Lung (tissue), 12 donors: ENCODE measurements around the gene RAMP1. TPM values are rescaled to one million over a fixed set of nuclear protein-coding genes. Genes with fewer than 3 reads are reported as not detected.
A peak's percentile ranks its signal among the peaks of the same experiment; 100 is the strongest.

ENCODE experiments used
- ATAC-seq: fragments of 200-7000 bp; cut with Tn5 transposase; one replicate; pipeline ENCODE4 v1.9.1; 2020; ENCODE audit warnings: moderate number of reproducible peaks; ENCODE audit not compliant: insufficient read depth, low FRiP score
- DNase-seq, 3 donors: peaks; one replicate each; pipeline ENCODE4 v3.0.0-alpha.2; 2013 to 2017
- H3K27ac ChIP-seq, 2 donors: one replicate each; pipeline ENCODE4 v1.5.1; 2013; ENCODE audit warnings: mild to moderate bottlenecking in 2 of 2, moderate library complexity in 2 of 2, control low read depth in 1 of 2, inconsistent platforms in 1 of 2, low read depth in 1 of 2, low read length in 1 of 2
- H3K27me3 ChIP-seq, 3 donors: one replicate each; pipeline ENCODE4 v1.5.1; 2013; ENCODE audit warnings: low read length in 2 of 3; ENCODE audit not compliant: control insufficient read depth in 3 of 3, insufficient read depth in 3 of 3
- H3K36me3 ChIP-seq, 4 donors: one replicate each; pipeline ENCODE4 v1.5.1; 2013; ENCODE audit warnings: low read length in 4 of 4, mild to moderate bottlenecking in 1 of 4, moderate library complexity in 1 of 4; ENCODE audit not compliant: control insufficient read depth in 4 of 4, insufficient read depth in 4 of 4
- H3K4me1 ChIP-seq, 5 donors: one replicate each; pipeline ENCODE4 v1.5.1; 2013; ENCODE audit warnings: low read length in 5 of 5, mild to moderate bottlenecking in 2 of 5, moderate library complexity in 1 of 5; ENCODE audit not compliant: control insufficient read depth in 5 of 5, insufficient read depth in 5 of 5
- H3K4me3 ChIP-seq: one replicate; pipeline ENCODE4 v1.5.1; 2013; ENCODE audit warnings: mild to moderate bottlenecking, control low read depth, moderate library complexity
- H3K9ac ChIP-seq, 2 donors: one replicate each; pipeline ENCODE4 v1.5.1; 2013; ENCODE audit warnings: low read length in 2 of 2, control low read depth in 1 of 2; ENCODE audit not compliant: insufficient read depth in 1 of 2
- H3K9me3 ChIP-seq, 4 donors: one replicate each; pipeline ENCODE4 v1.5.1; 2013; ENCODE audit warnings: low read length in 3 of 4, mild to moderate bottlenecking in 1 of 4, moderate library complexity in 1 of 4; ENCODE audit not compliant: control insufficient read depth in 4 of 4, insufficient read depth in 3 of 4
- CTCF ChIP-seq: IDR thresholded peaks from 2 replicates; pipeline ENCODE4 v1.5.1; 2012; ENCODE audit warnings: mild to moderate bottlenecking; ENCODE audit errors: control extremely low read depth, extremely low read depth
- WGBS, 2 donors: extraction: QIAGEN DNeasy Blood & Tissue Kit; methylation state at CpG; one replicate each; pipeline ENCODE4 v1.1.7; 2013; 5-methylcytosine and 5-hydroxymethylcytosine counted together
- polyA plus RNA-seq, 2 donors: library from polyadenylated mRNA; stranded (reverse); fragments of 200-250 nt; gene quantifications; one replicate each; pipeline ENCODE4 v1.2.1, GENCODE V29; 2013
- total RNA-seq, 2 donors: library from RNA; depleted of rRNA in 1 of 2; stranded (reverse); fragments of >200 nt in 1 of 2; gene quantifications; one replicate each; pipeline ENCODE4 v1.2.1, GENCODE V29; 2014 to 2021
- donor health status: control.
- donor health status: control.
- donor health status: Bipolar disorder and iron deficiency.
- donor health status: healthy.
- donor health status: DM: yes; HTN: yes; CAD: no.

Gene RAMP1
- total and polyA plus RNA-seq, 4 donors, result 10.5 to 26.1 (median 12.6) TPM

- no peak for ATAC-seq
- no peak overlapping the region for H3K4me3 ChIP-seq
Observed at GRCh38 chr2:237875256-237876060, 16.0 kb downstream of the RAMP1 start.

GRCh38 chr2:237876061-237876526, 16.7 kb downstream of the RAMP1 start:
- DNase-seq (no peak), ATAC-seq (no peak)
- peak overlapping the region in 1 of 2 donors; percentile 49 for H3K27ac ChIP-seq
- H3K9me3 ChIP-seq, result no peaks in the 10 kb centered on the region
- no peaks in the 10 kb centered on the region for H3K36me3 ChIP-seq
- H3K27me3 ChIP-seq, result no peaks in the 10 kb centered on the region
- peaks cover 0 to 15% (median 0%) of the 10 kb centered on the region in 5 donors for H3K4me1 ChIP-seq
- no peak overlapping the region for H3K9ac ChIP-seq
- TF ChIP-seq CTCF, result no peak
- H3K4me3 ChIP-seq, result no peak overlapping the region
- WGBS, 2 donors, result 83 to 91% methylated on average over 14 of the region's 14 CpGs

More at GRCh38 chr2:237875256-237876060, 16.0 kb downstream of the RAMP1 start:
- H3K36me3 ChIP-seq, result no peaks in the 10 kb centered on the region
- H3K27me3 ChIP-seq, result no peaks in the 10 kb centered on the region
- DNase-seq, result no peak
- no peak overlapping the region for H3K9ac ChIP-seq
- peaks cover 0 to 17% (median 0%) of the 10 kb centered on the region in 5 donors for H3K4me1 ChIP-seq
- no peaks in the 10 kb centered on the region for H3K9me3 ChIP-seq
- 83 to 94% methylated on average over 15 to 16 of the region's 16 CpGs for WGBS, 2 donors
- no peak for TF ChIP-seq CTCF
- H3K27ac ChIP-seq, result peak overlapping the region in 1 of 2 donors; percentile 25

GRCh38 chr2:237876532-237876931, 17.1 kb downstream of the RAMP1 start:
- no peak overlapping the region for H3K9ac ChIP-seq
- peaks cover 0 to 15% (median 0%) of the 10 kb centered on the region in 5 donors for H3K4me1 ChIP-seq
- WGBS, 2 donors, result 74 to 83% methylated on average over 12 of the region's 12 CpGs
- H3K36me3 ChIP-seq, result no peaks in the 10 kb centered on the region
- no peak for TF ChIP-seq CTCF
- ATAC-seq (no peak), DNase-seq (no peak)
- no peaks in the 10 kb centered on the region for H3K9me3 ChIP-seq
- no peaks in the 10 kb centered on the region for H3K27me3 ChIP-seq
- peak overlapping the region in 1 of 2 donors; percentile 49 for H3K27ac ChIP-seq
- H3K4me3 ChIP-seq, result no peak overlapping the region
